ENCODE results near the gene ASB8. TPM values are rescaled to one million over a fixed set of nuclear protein-coding genes. Genes with fewer than 3 reads are reported as not detected.
A peak's percentile ranks its signal among the peaks of the same experiment; 100 is the strongest.
"Not testable (repeated sequence)": the region's sequence is repeated elsewhere in the genome, so short reads cannot be mapped to it uniquely, and the experiment has no call there.

ASB8 gene
- total RNA-seq, 1 donor from 2014 or later, result 14.0 TPM

DNA sequence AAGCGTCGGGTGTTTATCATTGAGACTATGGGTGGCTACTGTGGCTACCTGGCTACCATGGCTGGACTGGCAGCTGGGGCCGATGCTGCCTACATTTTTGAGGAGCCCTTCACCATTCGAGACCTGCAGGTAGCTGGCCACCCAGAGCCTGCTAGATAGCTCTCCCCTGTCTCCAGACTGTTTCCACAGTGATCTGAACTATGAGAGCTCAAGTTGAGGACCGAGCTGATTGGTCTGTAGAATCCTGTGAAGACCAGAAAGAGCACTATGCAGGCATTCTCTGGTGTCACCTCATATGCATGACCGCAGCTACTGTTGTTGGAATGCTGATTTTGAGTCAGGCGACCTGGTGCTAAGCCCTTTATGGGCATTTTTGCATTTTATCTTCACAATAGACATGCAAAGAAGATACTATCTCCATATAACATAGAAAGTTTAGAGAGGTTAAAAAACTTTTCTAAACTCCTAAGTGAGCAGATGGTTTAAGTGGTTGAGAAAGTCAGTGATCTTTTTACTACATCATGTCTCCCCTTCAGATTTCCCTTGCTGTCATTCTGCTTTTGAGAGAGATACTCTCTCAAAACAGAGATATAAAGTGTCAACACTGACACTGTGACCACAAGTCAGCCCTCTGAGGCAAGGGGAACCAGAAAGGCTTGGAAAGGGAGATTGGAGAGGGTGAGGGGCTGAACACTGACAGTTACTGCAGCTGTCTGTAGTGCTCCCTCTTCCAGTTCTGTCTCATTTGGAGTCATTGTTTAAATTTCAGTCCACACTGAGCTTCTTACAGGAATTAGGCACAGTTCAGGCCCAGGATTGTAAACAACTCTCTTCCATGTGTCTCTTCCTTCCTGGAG, 14.3 kb downstream of the ASB8 start:
- no peak for DNase-seq (ENCODE audit: low read depth in 2 of 2)

DNA sequence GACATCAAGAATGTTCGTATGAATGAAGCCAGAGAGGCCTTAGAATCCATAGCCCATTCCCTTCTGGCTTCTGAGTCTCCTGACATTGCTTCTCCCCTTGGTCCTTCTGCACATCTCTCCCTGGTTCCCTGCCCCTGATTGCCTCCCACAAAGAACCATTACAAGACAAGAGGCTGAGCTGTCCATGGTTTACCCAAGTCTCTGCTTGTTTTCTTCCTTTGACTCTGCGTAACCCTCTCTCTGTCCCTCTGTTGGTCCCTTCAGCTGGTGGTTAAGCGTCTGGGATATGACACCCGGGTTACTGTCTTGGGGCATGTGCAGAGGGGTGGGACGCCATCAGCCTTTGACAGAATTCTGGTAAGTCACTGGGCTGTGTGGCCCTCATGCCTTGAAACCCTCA, 22.3 kb downstream of the ASB8 start:
- DNase-seq (ENCODE audit: low read depth in 2 of 2), result no peak

- DNase-seq (ENCODE audit: low read depth in 2 of 2), result no peak
Observed at GRCh38 chr12:48132826-48133225, 24.5 kb downstream of the ASB8 start.

- DNase-seq (ENCODE audit: low read depth in 2 of 2), result no peak
Observed at GRCh38 chr12:48131517-48131916, 25.8 kb downstream of the ASB8 start.

DNA sequence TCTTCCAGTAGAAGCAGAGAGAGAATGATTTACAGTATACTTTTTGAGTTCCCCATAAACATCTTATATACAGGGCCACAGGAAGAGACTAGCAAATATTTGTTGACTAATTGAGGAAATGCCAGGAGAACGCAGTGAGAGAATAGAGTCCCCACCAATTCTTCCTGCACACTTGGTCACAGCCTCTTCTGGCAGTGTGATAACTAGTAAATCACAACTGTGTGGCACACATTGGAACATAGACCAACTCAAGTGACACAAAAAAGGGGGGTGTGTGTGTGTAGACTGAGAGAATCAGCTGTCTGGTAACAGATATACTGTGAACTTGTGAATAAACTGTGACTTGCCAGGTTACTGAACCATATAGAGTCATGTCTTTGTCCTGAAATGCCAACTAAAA, 27.9 kb downstream of the ASB8 start:
- no peak for DNase-seq (ENCODE audit: low read depth in 2 of 2)

- no peak for DNase-seq (ENCODE audit: low read depth in 2 of 2)
Observed at GRCh38 chr12:48128800-48129199, 28.5 kb downstream of the ASB8 start.

- no peak for DNase-seq (ENCODE audit: low read depth in 2 of 2)
Observed at GRCh38 chr12:48126953-48127630, 30.2 kb downstream of the ASB8 start.

DNA sequence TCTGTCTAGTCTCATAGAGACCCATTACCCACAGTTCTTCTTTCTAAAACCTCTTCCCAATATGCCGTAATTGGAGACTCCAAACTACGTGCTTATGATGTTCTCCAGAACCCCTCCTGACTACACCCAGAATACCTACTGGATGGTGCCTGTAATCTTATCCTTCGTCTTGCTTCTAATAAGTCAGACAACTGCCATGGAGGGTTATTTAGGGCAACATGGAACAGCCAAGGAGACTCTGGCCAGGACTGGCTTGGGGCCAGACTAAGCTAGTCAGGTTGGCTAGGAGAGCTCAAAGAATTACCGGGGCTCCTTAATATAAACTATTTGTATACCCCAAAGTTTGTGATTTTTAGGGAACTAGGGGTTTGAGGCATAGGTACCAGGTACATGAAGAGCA, 31.3 kb downstream of the ASB8 start:
- no peak for DNase-seq (ENCODE audit: low read depth in 2 of 2)

- not testable (repeated sequence) for DNase-seq (ENCODE audit: low read depth in 2 of 2)
Observed at GRCh38 chr12:48125542-48125941, 31.8 kb downstream of the ASB8 start.

GRCh38 chr12:48123169-48123568, 34.1 kb downstream of the ASB8 start:
- DNase-seq (ENCODE audit: low read depth in 2 of 2), result no peak

- no peak for DNase-seq (ENCODE audit: low read depth in 2 of 2)
Observed at GRCh38 chr12:48122065-48122834, 35.1 kb downstream of the ASB8 start.

DNA sequence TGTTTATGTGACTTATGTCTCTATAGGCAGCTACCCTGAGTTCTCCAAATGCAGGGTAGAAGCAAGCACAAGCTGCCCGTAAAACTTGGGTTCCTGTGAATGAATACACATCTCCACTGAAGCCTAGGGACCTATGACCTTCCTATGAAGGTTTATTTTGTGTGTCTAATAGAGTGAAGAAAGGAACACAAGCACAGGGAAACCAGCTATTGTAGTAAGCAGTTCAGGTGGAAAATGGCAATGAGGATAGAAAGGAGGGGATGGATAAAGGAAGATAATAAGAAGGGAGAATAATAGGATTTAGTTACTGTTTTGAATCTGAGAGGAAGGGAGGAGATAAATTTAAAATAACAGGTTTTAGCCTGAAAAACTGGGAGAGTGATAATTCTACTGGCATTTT, 35.8 kb downstream of the ASB8 start:
- DNase-seq (ENCODE audit: low read depth in 2 of 2), result no peak

- DNase-seq (ENCODE audit: low read depth in 2 of 2), result no peak
Observed at GRCh38 chr12:48119834-48120195, 37.5 kb downstream of the ASB8 start.

DNA sequence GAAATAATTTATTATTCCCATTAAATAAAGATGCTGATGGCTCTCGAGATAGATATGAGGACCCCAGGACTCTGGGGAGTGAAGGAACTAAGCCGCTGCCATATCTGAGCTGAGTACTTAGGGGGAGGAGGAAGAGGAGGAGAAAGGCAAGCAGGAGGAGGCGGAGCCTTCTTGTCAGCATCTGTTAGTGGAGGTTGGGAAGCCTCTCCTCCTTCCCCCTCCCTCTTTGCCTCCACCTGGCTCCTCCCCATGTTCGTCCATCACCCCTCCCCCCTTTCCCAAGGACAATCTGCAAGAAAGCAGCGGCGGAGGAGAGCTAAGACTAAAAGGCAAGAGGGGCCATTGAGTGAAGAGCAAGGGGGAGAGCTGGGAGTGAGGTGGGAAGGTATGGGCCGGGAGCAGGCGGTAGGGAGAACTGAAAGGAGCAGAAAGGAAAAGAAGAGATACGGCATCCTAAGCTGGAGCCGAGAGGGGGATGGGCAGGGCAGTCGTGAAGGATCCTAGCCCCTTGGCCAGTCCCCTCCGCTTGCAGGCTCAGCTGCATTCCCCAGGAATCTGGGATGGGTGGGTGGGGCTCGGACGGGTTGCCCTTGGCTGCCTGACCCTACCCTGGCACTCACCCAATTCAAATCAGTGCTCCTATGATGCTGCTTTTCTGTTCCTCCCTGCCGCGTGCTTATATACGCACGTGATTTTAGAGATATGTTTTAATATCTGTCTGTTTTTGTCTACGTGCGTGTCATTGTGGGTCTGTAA, 38.1 kb downstream of the ASB8 start, which contains the start of gene PFKM:
TSS of gene PFKM (plus strand) at position 287 of the 756 bp plus-strand sequence. CDS start 3,411 bp downstream, outside the sequence.
- peak in 1 of 2 donors; percentile 92 for DNase-seq (ENCODE audit: low read depth in 2 of 2)

DNA sequence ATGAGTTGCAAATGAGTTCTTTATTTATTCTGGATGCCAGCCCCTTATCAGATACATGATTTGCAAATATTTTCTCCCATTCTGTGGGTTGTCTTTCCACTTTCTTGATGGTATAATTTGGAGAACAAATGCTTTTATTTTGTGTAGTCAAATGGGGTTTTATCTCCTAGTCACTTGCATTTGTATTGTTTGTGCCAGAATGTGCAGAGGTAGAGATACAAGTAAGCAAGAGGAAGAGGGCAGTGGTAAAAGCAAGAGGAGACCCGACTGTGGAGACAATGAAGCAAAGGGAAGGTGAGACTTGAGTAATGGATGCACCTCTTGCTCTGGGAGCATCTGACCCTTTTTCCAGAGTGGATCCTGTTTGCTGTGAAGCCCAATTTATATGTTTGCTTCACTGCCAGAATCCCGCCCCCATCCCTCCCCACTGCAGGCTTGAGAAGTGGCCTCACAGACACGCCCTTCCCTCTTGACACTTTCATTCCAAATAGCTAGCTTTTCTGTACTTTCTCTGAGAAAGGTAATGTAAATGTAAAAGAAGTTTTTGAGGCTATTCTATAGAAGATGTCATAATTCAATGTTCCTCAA, 38.9 kb downstream of the ASB8 start:
- DNase-seq (ENCODE audit: low read depth in 2 of 2), result no peak

- DNase-seq (ENCODE audit: low read depth in 2 of 2), result no peak
Observed at GRCh38 chr12:48115957-48116356, 41.4 kb downstream of the ASB8 start.

DNA sequence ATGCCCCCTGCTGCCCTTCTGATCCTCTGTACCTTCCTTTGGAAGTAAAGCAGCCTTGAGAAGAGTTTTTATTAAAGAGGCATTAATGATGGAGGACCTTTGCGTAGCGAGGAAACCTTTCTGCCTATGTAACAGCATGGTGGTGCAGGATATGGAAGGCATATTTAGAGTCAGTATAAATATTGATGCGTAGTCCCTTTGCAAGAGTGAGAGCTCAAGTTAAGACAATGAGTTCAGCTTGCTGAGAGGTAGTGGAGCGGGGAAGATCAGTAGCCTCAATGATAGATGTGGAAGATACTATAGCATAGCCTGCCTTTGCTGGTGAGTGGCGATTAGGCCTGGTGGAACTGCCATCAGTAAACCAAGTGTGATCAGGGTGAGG, 46.0 kb downstream of the ASB8 start:
- not testable (repeated sequence) for DNase-seq (ENCODE audit: low read depth in 2 of 2)

GRCh38 chr12:48110691-48111311, 46.5 kb downstream of the ASB8 start:
- no peak for DNase-seq (ENCODE audit: low read depth in 2 of 2)

GRCh38 chr12:48109424-48109823, 47.9 kb downstream of the ASB8 start:
- no peak for DNase-seq (ENCODE audit: low read depth in 2 of 2)
